ENCODE measurements around the gene PAWR.

DNA sequence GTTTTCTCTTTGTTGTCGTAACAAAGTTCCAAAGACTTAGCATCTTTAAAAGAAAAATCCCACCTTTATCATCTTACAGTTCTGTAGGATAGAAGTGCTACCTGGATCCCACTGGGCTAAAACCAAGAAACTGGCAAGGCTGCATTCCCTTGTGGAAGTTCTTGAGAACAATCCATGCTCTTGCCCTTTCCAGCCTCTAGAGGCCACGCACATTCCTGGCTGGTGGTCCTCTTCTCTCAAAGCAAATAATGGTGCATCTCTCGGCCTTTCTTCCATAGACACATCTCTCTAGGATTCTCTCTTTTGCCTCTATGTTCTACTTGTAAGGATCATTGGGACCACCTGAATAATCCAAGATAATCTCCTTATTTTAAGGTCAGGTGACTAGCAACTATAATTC lies 8.2 kb upstream of the PAWR start:
- TF ChIP-seq, protein P1, sequence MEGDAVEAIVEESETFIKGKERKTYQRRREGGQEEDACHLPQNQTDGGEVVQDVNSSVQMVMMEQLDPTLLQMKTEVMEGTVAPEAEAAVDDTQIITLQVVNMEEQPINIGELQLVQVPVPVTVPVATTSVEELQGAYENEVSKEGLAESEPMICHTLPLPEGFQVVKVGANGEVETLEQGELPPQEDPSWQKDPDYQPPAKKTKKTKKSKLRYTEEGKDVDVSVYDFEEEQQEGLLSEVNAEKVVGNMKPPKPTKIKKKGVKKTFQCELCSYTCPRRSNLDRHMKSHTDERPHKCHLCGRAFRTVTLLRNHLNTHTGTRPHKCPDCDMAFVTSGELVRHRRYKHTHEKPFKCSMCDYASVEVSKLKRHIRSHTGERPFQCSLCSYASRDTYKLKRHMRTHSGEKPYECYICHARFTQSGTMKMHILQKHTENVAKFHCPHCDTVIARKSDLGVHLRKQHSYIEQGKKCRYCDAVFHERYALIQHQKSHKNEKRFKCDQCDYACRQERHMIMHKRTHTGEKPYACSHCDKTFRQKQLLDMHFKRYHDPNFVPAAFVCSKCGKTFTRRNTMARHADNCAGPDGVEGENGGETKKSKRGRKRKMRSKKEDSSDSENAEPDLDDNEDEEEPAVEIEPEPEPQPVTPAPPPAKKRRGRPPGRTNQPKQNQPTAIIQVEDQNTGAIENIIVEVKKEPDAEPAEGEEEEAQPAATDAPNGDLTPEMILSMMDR (optimal IDR thresholded peaks at IDR 0.05 in 1 of 3, IDR thresholded peaks at IDR 0.05 in 1 of 3, conservative IDR thresholded peaks at IDR 0.05 in 1 of 3; ENCODE audit: extremely low read depth in 1 of 3, insufficient read depth in 2 of 3, low read length in 3 of 3) = no peak
- TF ChIP-seq EZH2 (IDR thresholded peaks at IDR 0.05; ENCODE audit: low read length) = no peak
